Activated CD8-positive, alpha-beta memory T cell treated with anti-CD3 and anti-CD28 coated beads, Interleukin-2, amount 10 ng/mL, durations not matched to agents 7 days and 5 days (primary cell): ENCODE results near the gene KRTAP10-3. TPM values are rescaled to one million over a fixed set of nuclear protein-coding genes. Genes with fewer than 3 reads are reported as not detected.

ENCODE experiments used
- ATAC-seq: fragments of 150-1000 bp; cut with Tn5 transposase; one replicate; pipeline ENCODE4 v1.10.0; 2021; ENCODE audit warnings: moderate library complexity
- CTCF ChIA-PET: fragments of 350-600 bp; sonication (Branson Sonifier 250); formaldehyde crosslinking; loops from one replicate; lab custom pipeline; 2021; ENCODE audit warnings: antibody characterized with exemption; lab: Charles Lee
- DNase-seq: peaks from one replicate; pipeline ENCODE4 v3.0.0-alpha.2; 2020
- H3K27ac Mint-ChIP-seq: one replicate; pipeline ENCODE4 v1.8.0; 2021; ENCODE audit warnings: mild to moderate bottlenecking, mixed read lengths
- H3K27me3 Mint-ChIP-seq: one replicate; pipeline ENCODE4 v1.8.0; 2021; ENCODE audit warnings: mixed read lengths
- H3K36me3 Mint-ChIP-seq: one replicate; pipeline ENCODE4 v1.8.0; 2021; ENCODE audit warnings: mild to moderate bottlenecking, mixed read lengths
- H3K4me1 Mint-ChIP-seq: one replicate; pipeline ENCODE4 v1.8.0; 2021; ENCODE audit warnings: mixed read lengths
- H3K4me3 Mint-ChIP-seq: one replicate; pipeline ENCODE4 v1.8.0; 2021; ENCODE audit warnings: mild to moderate bottlenecking, moderate library complexity, mixed read lengths
- H3K9me3 Mint-ChIP-seq: one replicate; pipeline ENCODE4 v1.8.0; 2022; ENCODE audit warnings: low read depth, mixed read lengths
- total RNA-seq, 2 experiments: library from RNA; stranded (reverse); gene quantifications; one replicate each; pipeline ENCODE4 v1.2.3, GENCODE V29; 2021

The KRTAP10-3 gene
- total RNA-seq, 2 experiments from 2014 or later, result not detected

DNA sequence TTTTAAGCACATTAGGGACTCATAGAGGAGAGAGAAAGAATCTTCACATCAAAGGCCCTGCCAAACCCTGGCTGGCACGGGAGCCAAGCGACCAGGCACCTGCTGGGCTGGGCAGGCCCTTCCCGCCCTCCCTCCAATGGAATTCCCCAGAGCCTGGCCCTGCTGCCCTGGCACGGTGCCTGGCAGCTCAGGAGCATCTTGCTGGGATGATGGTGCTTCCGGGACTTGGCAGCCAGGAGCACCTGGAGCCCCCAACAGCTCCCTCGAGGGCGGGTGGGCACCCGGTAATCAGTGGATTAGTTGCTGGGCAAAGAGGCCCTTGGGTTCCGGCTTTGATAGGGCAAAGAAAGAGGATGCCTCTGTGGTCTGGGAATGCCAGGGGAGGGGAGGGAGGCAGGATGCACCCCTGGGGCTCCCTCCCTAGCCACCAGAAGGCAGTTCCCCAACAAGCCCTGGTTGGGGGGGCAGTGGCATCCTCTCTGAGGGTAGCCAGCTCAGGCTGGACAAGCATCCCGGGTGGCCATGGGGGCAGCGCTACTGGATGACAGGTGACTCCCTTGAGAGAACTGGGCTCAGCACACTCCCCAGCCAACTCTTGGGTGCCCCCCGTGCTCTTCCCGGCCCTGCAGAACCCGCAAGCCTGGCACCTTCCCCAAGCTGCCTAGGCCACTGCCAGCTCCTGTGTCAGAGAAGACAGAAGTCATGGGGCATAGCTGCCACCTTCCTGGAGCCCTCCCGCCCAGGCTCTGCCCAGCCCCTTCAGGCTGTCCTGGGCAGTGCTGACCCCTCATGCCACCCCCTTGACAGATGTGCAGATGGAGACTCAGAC lies 45.0 kb downstream of the KRTAP10-3 start:
- no peak overlapping the region for H3K4me3 Mint-ChIP-seq
- H3K27me3 Mint-ChIP-seq, result no peaks in the 10 kb centered on the region
- H3K36me3 Mint-ChIP-seq, result no peaks in the 10 kb centered on the region
- DNase-seq (no peak), ATAC-seq (no peak)
- H3K27ac Mint-ChIP-seq, result no peak overlapping the region
- H3K4me1 Mint-ChIP-seq, result peaks cover 2% of the 10 kb centered on the region
- CTCF ChIA-PET, result interaction anchor here (1.1 to 8.3 kb wide), 2 partner anchors 229 to 280 kb away, joined by 3 to 99 read pairs; no protein-coding TSS in a partner anchor
- H3K9me3 Mint-ChIP-seq, result no peaks in the 10 kb centered on the region

GRCh38 chr21:44512496-44513388 lies 45.9 kb downstream of the KRTAP10-3 start:
- Mint-ChIP-seq H3K4me1 (peaks cover 2% of the 10 kb centered on the region), H3K27me3 (no peaks in the 10 kb centered on the region), H3K9me3 (no peaks in the 10 kb centered on the region), H3K36me3 (no peaks in the 10 kb centered on the region), H3K4me3 (no peak overlapping the region), H3K27ac (no peak overlapping the region)
- DNase-seq (no peak), ATAC-seq (no peak)
- CTCF ChIA-PET, result interaction anchor here (1.1 to 8.3 kb wide), 2 partner anchors 230 to 281 kb away, joined by 3 to 99 read pairs; no protein-coding TSS in a partner anchor

- H3K4me1 Mint-ChIP-seq, result peaks cover 8% of the 10 kb centered on the region
- CTCF ChIA-PET, result interaction anchor here (2.4 to 8.3 kb wide), 3 partner anchors 230 to 288 kb away, joined by 21 to 99 read pairs (median 47); partner anchors contain the start of gene UBE2G2
- H3K36me3 Mint-ChIP-seq, result no peaks in the 10 kb centered on the region
- H3K4me3 Mint-ChIP-seq, result no peak overlapping the region
- H3K27ac Mint-ChIP-seq, result no peak overlapping the region
- H3K9me3 Mint-ChIP-seq, result no peaks in the 10 kb centered on the region
- ATAC-seq, result no peak
- DNase-seq, result no peak
- H3K27me3 Mint-ChIP-seq, result no peaks in the 10 kb centered on the region
Observed at GRCh38 chr21:44511938-44512275, 46.7 kb downstream of the KRTAP10-3 start.

- H3K4me3 Mint-ChIP-seq, result no peak overlapping the region
Observed at GRCh38 chr21:44511219-44511937, 47.2 kb downstream of the KRTAP10-3 start.

DNA sequence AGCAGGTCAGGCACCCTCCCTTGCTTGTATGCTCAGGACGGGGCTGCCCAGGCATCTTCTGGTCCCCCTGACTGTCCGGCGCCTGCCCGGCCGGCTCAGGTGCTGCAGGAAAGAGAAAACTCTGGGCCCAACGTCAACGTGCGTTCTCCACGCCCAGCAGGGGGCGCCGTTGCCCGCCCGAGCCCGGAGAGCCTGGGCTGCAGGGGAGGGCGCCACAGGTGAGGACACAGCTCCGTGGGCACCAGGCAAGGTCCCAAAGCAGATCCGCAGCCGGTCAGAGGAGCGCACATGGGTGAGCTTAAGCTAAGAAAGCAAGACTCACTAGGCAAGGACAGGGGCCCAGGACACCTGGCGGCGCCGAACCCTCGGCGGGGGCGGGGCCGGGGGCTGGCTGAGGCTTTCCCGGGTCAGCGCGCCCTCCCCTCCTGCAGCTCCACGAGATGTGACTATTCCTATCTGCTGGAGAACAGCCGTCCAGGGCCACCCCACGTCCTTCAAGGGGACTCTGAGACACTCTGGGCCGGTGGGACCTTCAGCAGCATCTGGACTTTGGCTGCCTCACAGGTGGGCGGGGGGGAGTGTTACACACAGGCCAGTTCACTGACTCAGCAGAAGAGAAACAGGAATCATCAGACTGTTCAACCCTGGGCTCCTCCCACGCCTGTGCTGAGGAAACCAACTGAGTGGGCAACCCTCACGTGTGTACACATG lies 47.9 kb downstream of the KRTAP10-3 start:
- Mint-ChIP-seq H3K36me3 (no peaks in the 10 kb centered on the region), H3K4me1 (peaks cover 9% of the 10 kb centered on the region), H3K9me3 (no peaks in the 10 kb centered on the region), H3K27ac (no peak overlapping the region), H3K4me3 (no peak overlapping the region), H3K27me3 (no peaks in the 10 kb centered on the region)
- CTCF ChIA-PET, result interaction anchor here (0.6 to 8.3 kb wide), 38 partner anchors 9 to 373 kb away, joined by 3 to 99 read pairs (median 4); partner anchors contain the start of gene UBE2G2
- DNase-seq, result peak; percentile 80
- peak; percentile 89 for ATAC-seq

More at GRCh38 chr21:44511219-44511937, 47.2 kb downstream of the KRTAP10-3 start:
- H3K27me3 Mint-ChIP-seq, result no peaks in the 10 kb centered on the region
- H3K27ac Mint-ChIP-seq, result no peak overlapping the region
- CTCF ChIA-PET, result interaction anchor here (0.7 to 8.3 kb wide), 30 partner anchors 8 to 373 kb away, joined by 3 to 99 read pairs (median 4); partner anchors contain the start of gene UBE2G2
- H3K4me1 Mint-ChIP-seq, result peaks cover 9% of the 10 kb centered on the region
- no peaks in the 10 kb centered on the region for H3K9me3 Mint-ChIP-seq
- H3K36me3 Mint-ChIP-seq, result no peaks in the 10 kb centered on the region
- DNase-seq, result no peak
- no peak for ATAC-seq

DNA sequence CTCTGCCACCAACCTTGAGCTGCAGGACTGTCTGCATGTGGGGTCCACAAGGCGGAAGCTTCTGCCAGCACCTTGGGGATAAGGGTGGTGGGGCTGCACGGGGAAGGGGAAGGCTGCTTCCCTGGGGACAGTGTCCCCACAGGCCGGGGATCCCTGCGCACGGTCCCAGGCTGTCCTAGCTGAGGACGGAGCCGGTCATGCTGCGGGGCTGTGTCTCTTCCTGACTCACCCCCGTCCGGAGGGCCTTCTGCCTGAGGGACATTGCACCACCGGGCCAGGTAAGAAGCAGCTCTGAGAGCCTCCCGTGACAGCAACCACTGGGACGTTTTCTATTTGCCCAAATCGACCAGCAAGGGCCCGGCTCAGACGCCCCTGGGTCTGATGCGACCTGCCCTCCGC lies 48.5 kb downstream of the KRTAP10-3 start:
- Mint-ChIP-seq H3K9me3 (no peaks in the 10 kb centered on the region), H3K27me3 (no peaks in the 10 kb centered on the region), H3K27ac (no peak overlapping the region), H3K36me3 (no peaks in the 10 kb centered on the region), H3K4me1 (peaks cover 9% of the 10 kb centered on the region), H3K4me3 (no peak overlapping the region)
- CTCF ChIA-PET, result interaction anchor here (0.6 to 8.3 kb wide), 34 partner anchors 9 to 374 kb away, joined by 3 to 99 read pairs (median 4); partner anchors contain the start of gene UBE2G2
- DNase-seq (no peak), ATAC-seq (no peak)

- Mint-ChIP-seq H3K4me1 (peaks cover 9% of the 10 kb centered on the region), H3K36me3 (no peaks in the 10 kb centered on the region), H3K27me3 (no peaks in the 10 kb centered on the region), H3K9me3 (no peaks in the 10 kb centered on the region), H3K4me3 (no peak overlapping the region), H3K27ac (no peak overlapping the region)
- CTCF ChIA-PET, result interaction anchor here (0.9 to 8.3 kb wide), 19 partner anchors 12 to 291 kb away, joined by 3 to 99 read pairs (median 5); partner anchors contain the start of gene UBE2G2
- DNase-seq, result no peak
- no peak for ATAC-seq
Observed at GRCh38 chr21:44509539-44509938, 49.1 kb downstream of the KRTAP10-3 start.

- Mint-ChIP-seq H3K27me3 (no peaks in the 10 kb centered on the region), H3K27ac (no peak overlapping the region), H3K9me3 (no peaks in the 10 kb centered on the region), H3K4me1 (peaks cover 14% of the 10 kb centered on the region), H3K4me3 (no peak overlapping the region), H3K36me3 (no peaks in the 10 kb centered on the region)
- DNase-seq (no peak), ATAC-seq (no peak)
- CTCF ChIA-PET, result interaction anchor here (3.6 to 8.3 kb wide), 2 partner anchors 233 to 285 kb away, joined by 47 to 99 read pairs; no protein-coding TSS in a partner anchor
Observed at GRCh38 chr21:44508711-44509445, 49.7 kb downstream of the KRTAP10-3 start.

DNA sequence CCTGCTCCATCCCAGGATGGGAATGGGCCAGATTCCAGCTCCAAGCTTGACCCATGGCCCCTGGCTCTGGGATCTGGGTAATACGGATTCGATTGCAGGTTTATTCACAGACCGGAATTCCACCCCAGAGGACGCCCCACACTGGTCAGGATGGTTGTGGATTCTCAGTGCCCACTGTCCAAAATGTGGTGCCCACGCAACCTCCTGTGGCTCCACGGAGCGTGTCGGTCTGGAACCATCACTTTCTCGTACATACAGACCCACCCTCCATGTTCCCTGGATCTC lies 50.2 kb downstream of the KRTAP10-3 start:
- peaks cover 16% of the 10 kb centered on the region for H3K4me1 Mint-ChIP-seq
- ATAC-seq (no peak), DNase-seq (no peak)
- CTCF ChIA-PET, result interaction anchor here (1.2 to 8.3 kb wide), 2 partner anchors 210 to 285 kb away, joined by 3 to 99 read pairs; no protein-coding TSS in a partner anchor
- H3K27me3 Mint-ChIP-seq, result no peaks in the 10 kb centered on the region
- H3K27ac Mint-ChIP-seq, result no peak overlapping the region
- H3K4me3 Mint-ChIP-seq, result no peak overlapping the region
- H3K9me3 Mint-ChIP-seq, result no peaks in the 10 kb centered on the region
- H3K36me3 Mint-ChIP-seq, result no peaks in the 10 kb centered on the region
